NB4 (cell line): Measurements from ENCODE around the gene NKX6-1.
A peak's percentile ranks its signal among the peaks of the same experiment; 100 is the strongest.

Source experiments
- DNase-seq: peaks from one replicate; pipeline ENCODE4 v3.0.0; 2010; ENCODE audit warnings: low read depth
- H3K4me3 ChIP-seq: one replicate; pipeline ENCODE4 v1.5.1; 2011; ENCODE audit warnings: mild to moderate bottlenecking, low read depth, low read length, moderate library complexity
- CTCF ChIP-seq: IDR thresholded peaks from one replicate; pipeline ENCODE4 v1.5.1; 2012; ENCODE audit warnings: low read depth, low read length
- MAX ChIP-seq: IDR thresholded peaks from 2 replicates; pipeline ENCODE4 v1.6.1; 2011; ENCODE audit warnings: low read depth, low read length
- MYC ChIP-seq: IDR thresholded peaks from 2 replicates; pipeline ENCODE4 v1.6.1; 2011; ENCODE audit warnings: low read depth, low read length
- POLR2A ChIP-seq: IDR thresholded peaks from 2 replicates; pipeline ENCODE4 v1.6.1; 2011; ENCODE audit warnings: mild to moderate bottlenecking; ENCODE audit not compliant: insufficient read length; ENCODE audit errors: extremely low read depth

NKX6-1 gene

GRCh38 chr4:84481860-84482245 is 17.2 kb downstream of the NKX6-1 start:
- H3K4me3 ChIP-seq = no peak overlapping the region
- no peak for DNase-seq
- TF ChIP-seq CTCF (no peak), MYC (no peak), MAX (no peak), POLR2A (no peak)

GRCh38 chr4:84481077-84481859 is 17.8 kb downstream of the NKX6-1 start:
- no peak for TF ChIP-seq CTCF
- no peak for TF ChIP-seq MYC
- H3K4me3 ChIP-seq = no peak overlapping the region
- no peak for DNase-seq

GRCh38 chr4:84480082-84480481 is 19.0 kb downstream of the NKX6-1 start:
- TF ChIP-seq MYC (no peak), CTCF (no peak), POLR2A (no peak), MAX (no peak)
- peak; percentile 34 for DNase-seq
- H3K4me3 ChIP-seq = no peak overlapping the region

- TF ChIP-seq POLR2A (no peak), CTCF (no peak), MAX (no peak), MYC (no peak)
- no peak overlapping the region for H3K4me3 ChIP-seq
- DNase-seq = peak; percentile 11
Measured at GRCh38 chr4:84479663-84480062, 19.4 kb downstream of the NKX6-1 start.

GRCh38 chr4:84477738-84478137 is 21.4 kb downstream of the NKX6-1 start:
- TF ChIP-seq CTCF (no peak), POLR2A (no peak), MAX (no peak), MYC (no peak)
- H3K4me3 ChIP-seq = no peak overlapping the region
- no peak for DNase-seq

GRCh38 chr4:84474107-84474506 is 25.0 kb downstream of the NKX6-1 start:
- no peak for DNase-seq
- no peak for TF ChIP-seq MYC
- no peak for TF ChIP-seq CTCF
- TF ChIP-seq MAX = no peak
- no peak for TF ChIP-seq POLR2A
- no peak overlapping the region for H3K4me3 ChIP-seq
